Keratinocyte (primary cell): Measurements from ENCODE around the gene C10orf90. TPM values are rescaled to one million over a fixed set of nuclear protein-coding genes. Genes with fewer than 3 reads are reported as not detected.

Experiments used
- DNase-seq: peaks from one replicate; pipeline ENCODE4 v3.0.0-alpha.2; 2011; ENCODE audit warnings: low read depth, missing footprints, low spot score
- FAIRE-seq: peaks from 2 replicates; lab custom pipeline; 2011; peaks lifted over from hg19 to GRCh38; lab: Jason Lieb, UNC
- H2AFZ ChIP-seq: 2 replicates; pipeline ENCODE4 v1.6.0; 2012; ENCODE audit warnings: low read length, control low read depth, inconsistent platforms; ENCODE audit not compliant: control insufficient read depth
- H3K27ac ChIP-seq: 2 replicates; pipeline ENCODE4 v1.5.1; 2011; ENCODE audit warnings: low read length; ENCODE audit not compliant: control insufficient read depth, insufficient read depth
- H3K27me3 ChIP-seq: 3 replicates; pipeline ENCODE4 v1.6.0; 2011; ENCODE audit warnings: low read length; ENCODE audit not compliant: control insufficient read depth, insufficient read depth; ENCODE audit errors: extremely low read depth
- H3K36me3 ChIP-seq, 2 experiments: 2 replicates in 1 of 2; 3 replicates in 1 of 2; pipeline ENCODE4 v1.5.1; 2011; ENCODE audit warnings: low read length in 2 of 2, mild to moderate bottlenecking in 1 of 2; ENCODE audit not compliant: control insufficient read depth in 2 of 2, insufficient read depth in 2 of 2; ENCODE audit errors: extremely low read depth in 1 of 2
- H3K4me1 ChIP-seq: 3 replicates; pipeline ENCODE4 v1.5.1; 2011; ENCODE audit warnings: low read length; ENCODE audit not compliant: control insufficient read depth, insufficient read depth; ENCODE audit errors: extremely low read depth
- H3K4me2 ChIP-seq: 3 replicates; pipeline ENCODE4 v1.6.0; 2011; ENCODE audit warnings: low read depth, low read length; ENCODE audit not compliant: control insufficient read depth, insufficient read depth; ENCODE audit errors: extremely low read depth
- H3K4me3 ChIP-seq, 3 experiments: fragments of 200-600 bp in 1 of 3; sonication (generic) in 1 of 3; 2 replicates in 2 of 3; 3 replicates in 1 of 3; pipeline ENCODE4 v1.5.1; 2011 to 2016; ENCODE audit warnings: low read length in 3 of 3, mild to moderate bottlenecking in 3 of 3, control low read depth in 2 of 3, inconsistent platforms in 1 of 3, low read depth in 1 of 3, mixed read lengths in 1 of 3, mixed run types in 1 of 3, moderate library complexity in 1 of 3; ENCODE audit not compliant: control insufficient read depth in 2 of 3, insufficient read depth in 2 of 3; ENCODE audit errors: extremely low read depth in 1 of 3
- H3K79me2 ChIP-seq: 2 replicates; pipeline ENCODE4 v1.6.0; 2012; ENCODE audit warnings: low read length; ENCODE audit not compliant: control insufficient read depth, insufficient read depth
- H3K9ac ChIP-seq: 3 replicates; pipeline ENCODE4 v1.6.0; 2011; ENCODE audit warnings: low read length; ENCODE audit not compliant: control insufficient read depth, insufficient read depth; ENCODE audit errors: extremely low read depth
- H3K9me1 ChIP-seq: 3 replicates; pipeline ENCODE4 v1.6.0; 2011; ENCODE audit warnings: low read length; ENCODE audit not compliant: control insufficient read depth, insufficient read depth; ENCODE audit errors: extremely low read depth
- H3K9me3 ChIP-seq: 2 replicates; pipeline ENCODE4 v1.5.1; 2012; ENCODE audit warnings: low read depth, low read length; ENCODE audit not compliant: control insufficient read depth
- H4K20me1 ChIP-seq: 3 replicates; pipeline ENCODE4 v1.6.0; 2011; ENCODE audit warnings: low read length; ENCODE audit not compliant: control insufficient read depth, insufficient read depth; ENCODE audit errors: extremely low read depth
- EZH2 ChIP-seq: IDR thresholded peaks from one replicate; pipeline ENCODE4 v1.6.1; 2012; ENCODE audit warnings: inconsistent platforms, mild to moderate bottlenecking, low read length, moderate library complexity
- dilution Hi-C: fragments of 300-500 bp; cut with MboI; formaldehyde crosslinking; loops from one replicate; pipeline ENCODE4 v1.7.0; 2020; ENCODE audit warnings: low sequenced_read_pairs; ENCODE audit not compliant: extremely low pct_ligation_motif_present
- polyA plus RNA-seq, 5 experiments: library from polyadenylated mRNA; depleted of rRNA in 3 of 5; stranded (reverse) in 3 of 5; stranded (forward) in 1 of 5; unstranded in 1 of 5; fragments of >200 nt; gene quantifications; 1 replicate in 1 of 5; 2 replicates in 3 of 5; 3 replicates in 1 of 5; pipeline versions ENCODE4 v1.2.1 to v1.2.3, GENCODE V29; 2011 to 2012; ENCODE audit warnings: missing spikeins in 2 of 5, low read depth in 1 of 5, low replicate concordance in 1 of 5
- TF ChIP-seq, protein P1 (sequence below), 3 experiments: IDR thresholded peaks in 1 of 3; conservative IDR thresholded peaks in 1 of 3; optimal IDR thresholded peaks in 1 of 3; 2 replicates in 2 of 3; 3 replicates in 1 of 3; pipeline versions ENCODE3 to v1.5.1; 2011; ENCODE audit warnings: low read length in 3 of 3, mild to moderate bottlenecking in 3 of 3, moderate library complexity in 2 of 3, control low read depth in 1 of 3, inconsistent platforms in 1 of 3; ENCODE audit not compliant: insufficient read depth in 2 of 3; ENCODE audit errors: extremely low read depth in 1 of 3

The C10orf90 gene
- polyA plus RNA-seq, 1 donor (not counting 4 experiments of a cell fraction or from before 2014, with no cell fraction given): not detected

DNA sequence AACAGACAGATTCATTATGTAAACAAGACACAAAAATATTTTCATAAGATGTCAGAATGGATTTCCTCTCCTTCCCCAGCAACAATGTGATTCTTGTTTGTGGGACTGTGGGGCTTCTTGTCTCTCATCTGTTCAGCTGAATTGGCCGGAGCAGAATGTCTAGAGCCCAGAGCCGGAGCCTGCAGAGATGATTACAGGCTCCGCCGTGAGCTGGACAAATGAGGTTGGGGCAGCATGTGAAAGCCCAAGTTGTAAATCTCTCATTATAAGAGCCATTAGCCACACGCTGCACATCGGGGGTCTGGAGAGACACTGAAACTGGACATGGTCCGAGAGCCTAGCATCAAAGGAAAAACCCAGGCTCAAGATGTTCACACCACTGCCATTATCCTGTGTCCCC lies 145.2 kb downstream of the C10orf90 start:
- H2AFZ ChIP-seq: no peak overlapping the region
- FAIRE-seq (no peak), DNase-seq (no peak)
- H4K20me1 ChIP-seq: no peaks in the 10 kb centered on the region
- no peak overlapping the region for H3K9ac ChIP-seq
- no peak overlapping the region for H3K4me3 ChIP-seq
- no peaks in the 10 kb centered on the region for H3K79me2 ChIP-seq
- no peak overlapping the region for H3K27ac ChIP-seq
- no peak for TF ChIP-seq EZH2
- TF ChIP-seq, protein P1, sequence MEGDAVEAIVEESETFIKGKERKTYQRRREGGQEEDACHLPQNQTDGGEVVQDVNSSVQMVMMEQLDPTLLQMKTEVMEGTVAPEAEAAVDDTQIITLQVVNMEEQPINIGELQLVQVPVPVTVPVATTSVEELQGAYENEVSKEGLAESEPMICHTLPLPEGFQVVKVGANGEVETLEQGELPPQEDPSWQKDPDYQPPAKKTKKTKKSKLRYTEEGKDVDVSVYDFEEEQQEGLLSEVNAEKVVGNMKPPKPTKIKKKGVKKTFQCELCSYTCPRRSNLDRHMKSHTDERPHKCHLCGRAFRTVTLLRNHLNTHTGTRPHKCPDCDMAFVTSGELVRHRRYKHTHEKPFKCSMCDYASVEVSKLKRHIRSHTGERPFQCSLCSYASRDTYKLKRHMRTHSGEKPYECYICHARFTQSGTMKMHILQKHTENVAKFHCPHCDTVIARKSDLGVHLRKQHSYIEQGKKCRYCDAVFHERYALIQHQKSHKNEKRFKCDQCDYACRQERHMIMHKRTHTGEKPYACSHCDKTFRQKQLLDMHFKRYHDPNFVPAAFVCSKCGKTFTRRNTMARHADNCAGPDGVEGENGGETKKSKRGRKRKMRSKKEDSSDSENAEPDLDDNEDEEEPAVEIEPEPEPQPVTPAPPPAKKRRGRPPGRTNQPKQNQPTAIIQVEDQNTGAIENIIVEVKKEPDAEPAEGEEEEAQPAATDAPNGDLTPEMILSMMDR (optimal IDR thresholded peaks at IDR 0.05 in 1 of 3, IDR thresholded peaks at IDR 0.05 in 1 of 3, conservative IDR thresholded peaks at IDR 0.05 in 1 of 3; ENCODE audit: extremely low read depth in 1 of 3, insufficient read depth in 2 of 3, low read length in 3 of 3): no peak
- no peaks in the 10 kb centered on the region for H3K27me3 ChIP-seq
- H3K4me2 ChIP-seq: no peak overlapping the region
- no peaks in the 10 kb centered on the region for H3K9me3 ChIP-seq
- no peaks in the 10 kb centered on the region for H3K4me1 ChIP-seq
- dilution Hi-C loops: no loop called here
- no peaks in the 10 kb centered on the region for H3K9me1 ChIP-seq
- no peaks in the 10 kb centered on the region for H3K36me3 ChIP-seq

DNA sequence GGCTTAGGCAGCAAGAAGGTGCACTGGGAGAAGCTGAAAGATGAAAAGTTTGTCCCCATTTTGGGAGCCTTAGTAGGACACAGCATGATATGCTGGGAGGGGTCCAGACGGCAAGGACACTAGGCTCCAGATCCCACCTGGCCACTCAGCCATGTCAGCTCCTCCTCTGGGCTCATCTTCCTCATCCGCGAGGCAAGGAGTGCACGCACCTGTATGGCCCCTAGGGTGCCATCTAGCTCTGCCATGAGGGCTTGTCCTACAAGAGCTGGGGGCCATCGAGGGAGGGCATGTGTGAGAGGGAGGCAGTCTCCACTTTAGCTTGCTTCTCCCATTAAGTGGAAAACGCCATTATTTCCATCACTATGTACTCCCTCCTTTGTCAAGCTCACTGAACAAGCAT lies 146.0 kb downstream of the C10orf90 start:
- no peak for FAIRE-seq
- H3K27ac ChIP-seq: no peak overlapping the region

More for the DNA sequence above, 146.0 kb downstream of the C10orf90 start:
- no peaks in the 10 kb centered on the region for H3K9me3 ChIP-seq
- H3K4me3 ChIP-seq: no peak overlapping the region
- no peaks in the 10 kb centered on the region for H3K79me2 ChIP-seq
- no peak for TF ChIP-seq EZH2
- TF ChIP-seq, protein P1 (optimal IDR thresholded peaks at IDR 0.05 in 1 of 3, IDR thresholded peaks at IDR 0.05 in 1 of 3, conservative IDR thresholded peaks at IDR 0.05 in 1 of 3; ENCODE audit: extremely low read depth in 1 of 3, insufficient read depth in 2 of 3, low read length in 3 of 3): no peak
- DNase-seq: no peak
- H3K4me2 ChIP-seq: no peak overlapping the region
- H4K20me1 ChIP-seq: no peaks in the 10 kb centered on the region
- no peak overlapping the region for H3K9ac ChIP-seq
- H3K27me3 ChIP-seq: no peaks in the 10 kb centered on the region
- H3K4me1 ChIP-seq: no peaks in the 10 kb centered on the region
- H3K9me1 ChIP-seq: no peaks in the 10 kb centered on the region
- H2AFZ ChIP-seq: no peak overlapping the region
- no peaks in the 10 kb centered on the region for H3K36me3 ChIP-seq
- dilution Hi-C loops: no loop called here
